Astrocyte of the spinal cord (primary cell): ENCODE data around the gene RHBDF2.

Experiments
- DNase-seq: peaks from one replicate; pipeline ENCODE4 v3.0.0; 2011; ENCODE audit warnings: low read depth, low spot score
- H3K4me3 ChIP-seq: 2 replicates; pipeline ENCODE4 v1.5.1; 2011; ENCODE audit warnings: low read depth, mild to moderate bottlenecking, low read length, moderate library complexity
- in situ Hi-C: cut with HindIII; loops from 2 replicates; pipeline ENCODE4 v1.10.0; 2017; ENCODE audit warnings: low sequenced_read_pairs
- TF ChIP-seq, protein P1 (sequence below): IDR thresholded peaks from 2 replicates; pipeline ENCODE4 v1.5.1; 2012; ENCODE audit warnings: low read depth, mild to moderate bottlenecking, low read length, inconsistent platforms

Gene RHBDF2

DNA sequence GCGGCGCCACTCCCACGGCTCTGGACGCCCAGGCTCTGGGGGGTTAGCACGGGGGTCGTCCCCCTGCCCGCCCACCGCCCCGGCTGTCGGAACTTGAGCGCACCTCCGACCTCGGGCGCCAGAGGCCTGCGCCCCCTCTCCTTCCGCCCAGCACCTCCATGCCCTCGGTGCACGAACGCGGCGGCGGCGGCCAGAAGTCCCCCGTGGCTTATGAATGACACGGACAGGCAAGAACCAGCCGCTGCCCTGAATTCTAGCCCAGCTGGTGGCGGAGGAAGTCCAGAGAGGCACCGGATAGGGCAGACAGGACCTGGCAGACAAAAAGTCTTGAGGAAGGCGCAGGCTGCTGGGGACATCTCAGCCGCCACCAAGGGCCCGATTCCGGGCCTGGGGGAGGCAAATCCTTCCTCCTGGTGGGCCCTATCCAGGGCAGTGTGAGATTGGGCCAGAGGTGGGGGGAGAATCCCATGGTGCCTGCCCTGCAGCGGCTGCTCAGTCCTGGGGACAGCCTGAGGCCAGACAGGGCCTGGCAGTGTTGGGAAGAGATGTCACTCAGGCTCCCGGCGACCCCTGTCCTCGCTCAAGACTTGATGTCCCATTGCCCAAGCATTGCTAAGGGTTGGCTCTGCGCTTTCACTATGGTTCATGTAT is 37.2 kb upstream of the RHBDF2 start:
- TF ChIP-seq, protein P1, sequence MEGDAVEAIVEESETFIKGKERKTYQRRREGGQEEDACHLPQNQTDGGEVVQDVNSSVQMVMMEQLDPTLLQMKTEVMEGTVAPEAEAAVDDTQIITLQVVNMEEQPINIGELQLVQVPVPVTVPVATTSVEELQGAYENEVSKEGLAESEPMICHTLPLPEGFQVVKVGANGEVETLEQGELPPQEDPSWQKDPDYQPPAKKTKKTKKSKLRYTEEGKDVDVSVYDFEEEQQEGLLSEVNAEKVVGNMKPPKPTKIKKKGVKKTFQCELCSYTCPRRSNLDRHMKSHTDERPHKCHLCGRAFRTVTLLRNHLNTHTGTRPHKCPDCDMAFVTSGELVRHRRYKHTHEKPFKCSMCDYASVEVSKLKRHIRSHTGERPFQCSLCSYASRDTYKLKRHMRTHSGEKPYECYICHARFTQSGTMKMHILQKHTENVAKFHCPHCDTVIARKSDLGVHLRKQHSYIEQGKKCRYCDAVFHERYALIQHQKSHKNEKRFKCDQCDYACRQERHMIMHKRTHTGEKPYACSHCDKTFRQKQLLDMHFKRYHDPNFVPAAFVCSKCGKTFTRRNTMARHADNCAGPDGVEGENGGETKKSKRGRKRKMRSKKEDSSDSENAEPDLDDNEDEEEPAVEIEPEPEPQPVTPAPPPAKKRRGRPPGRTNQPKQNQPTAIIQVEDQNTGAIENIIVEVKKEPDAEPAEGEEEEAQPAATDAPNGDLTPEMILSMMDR, result no peak
- no peak overlapping the region for H3K4me3 ChIP-seq
- in situ Hi-C loops, result no loop called here
- no peak for DNase-seq

DNA sequence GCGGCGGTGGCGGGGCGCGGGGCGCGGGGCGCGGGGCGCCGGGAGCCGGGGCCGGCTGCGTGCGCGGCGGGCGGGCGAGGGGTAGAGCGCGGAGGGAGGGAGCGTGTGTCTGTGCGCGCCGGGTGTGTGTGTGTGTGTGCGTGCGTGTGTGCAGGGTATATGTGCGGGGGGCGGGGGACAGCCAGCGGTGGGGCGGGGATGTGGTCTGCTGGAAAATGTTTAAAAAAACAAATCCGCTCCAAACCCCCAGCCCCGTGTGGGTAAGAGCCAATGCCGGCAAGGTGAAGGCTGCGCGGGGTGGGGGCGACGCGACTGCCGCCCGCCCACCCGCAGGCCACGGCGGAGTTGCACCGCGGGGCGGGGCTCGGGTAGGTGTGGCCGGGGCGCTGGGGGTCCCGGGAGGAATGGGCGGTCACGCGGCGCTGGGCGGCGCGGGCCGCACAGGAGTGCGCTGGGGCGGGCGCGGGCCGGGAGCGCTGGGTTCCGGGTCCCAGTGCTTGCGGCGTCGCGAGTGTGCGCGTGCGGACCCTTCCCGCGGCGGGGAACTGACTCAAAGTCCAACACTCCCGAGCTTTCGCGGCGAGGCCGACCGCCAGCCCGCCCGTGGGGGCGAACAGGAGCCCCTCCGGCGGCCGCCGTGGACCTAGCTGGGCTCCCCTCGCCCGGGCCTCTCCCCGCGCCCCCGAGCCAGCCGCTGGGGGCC is 36.5 kb upstream of the RHBDF2 start, which contains the start of gene CYGB:
Gene CYGB, minus strand, starts transcription at position 132 of the 703 bp plus-strand sequence. CDS start 167 bp downstream, outside the sequence.
- DNase-seq, result no peak
- H3K4me3 ChIP-seq, result peak within 1 kb of the TSS; percentile 28
- in situ Hi-C loops, result no loop called here
- TF ChIP-seq, protein P1, result no peak

DNA sequence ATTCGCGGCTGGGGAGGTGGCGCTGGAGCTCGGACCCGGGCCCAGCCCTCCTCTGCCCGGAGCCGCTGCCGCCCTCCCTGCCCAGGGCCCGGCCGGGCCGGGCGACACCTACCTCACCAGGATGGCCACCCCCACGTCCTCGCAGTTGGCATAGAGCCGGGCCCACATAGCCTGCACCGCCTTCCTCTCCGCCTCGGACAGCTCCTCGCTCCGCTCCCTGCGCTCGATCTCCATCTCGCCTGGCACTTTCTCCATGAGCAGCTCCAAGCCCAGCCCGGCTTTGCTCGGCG is 36.0 kb upstream of the RHBDF2 start:
- in situ Hi-C loops, result no loop called here
- TF ChIP-seq, protein P1, result no peak
- peak overlapping the region; percentile 28 for H3K4me3 ChIP-seq
- DNase-seq, result no peak

DNA sequence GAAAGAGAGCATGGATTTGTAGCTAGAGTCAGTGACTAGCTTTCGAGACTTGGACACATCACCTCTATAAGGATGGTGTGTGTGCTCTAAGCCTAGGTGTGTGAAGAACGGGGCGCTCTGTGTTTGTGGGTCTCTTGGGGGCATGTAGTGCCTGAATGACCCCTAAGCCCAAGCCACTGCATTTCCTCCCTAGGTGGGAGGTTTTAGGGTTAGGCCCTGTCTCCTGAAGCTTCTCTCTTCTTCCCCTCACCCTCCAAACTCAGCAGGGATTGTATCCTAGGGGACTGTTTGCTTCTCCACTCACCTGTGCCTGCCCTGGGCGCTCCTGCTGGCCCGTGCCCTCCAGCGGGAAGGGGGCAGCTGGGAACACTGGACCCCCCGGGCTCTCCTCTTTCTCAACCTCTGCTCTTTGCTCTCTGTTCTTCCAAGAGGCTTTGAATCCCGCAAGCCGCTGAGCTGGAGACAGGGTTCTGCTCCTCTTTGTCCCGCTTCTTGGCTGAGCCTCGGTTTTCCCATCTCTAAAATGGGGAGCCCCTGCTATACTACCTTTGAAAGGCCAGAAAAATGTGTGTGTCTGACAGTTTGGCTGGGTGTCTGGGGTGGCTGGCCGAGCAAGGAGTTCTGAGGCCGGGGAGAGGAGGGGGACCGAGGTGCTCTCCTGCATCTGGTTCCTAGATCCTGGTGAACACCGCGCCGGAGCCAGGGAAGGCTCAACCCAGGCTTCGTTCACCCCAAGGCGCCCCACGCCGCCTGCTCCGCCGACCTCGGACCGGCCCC is 35.5 kb upstream of the RHBDF2 start:
- DNase-seq, result no peak
- TF ChIP-seq, protein P1, result no peak
- in situ Hi-C loops, result no loop called here
- no peak overlapping the region for H3K4me3 ChIP-seq

DNA sequence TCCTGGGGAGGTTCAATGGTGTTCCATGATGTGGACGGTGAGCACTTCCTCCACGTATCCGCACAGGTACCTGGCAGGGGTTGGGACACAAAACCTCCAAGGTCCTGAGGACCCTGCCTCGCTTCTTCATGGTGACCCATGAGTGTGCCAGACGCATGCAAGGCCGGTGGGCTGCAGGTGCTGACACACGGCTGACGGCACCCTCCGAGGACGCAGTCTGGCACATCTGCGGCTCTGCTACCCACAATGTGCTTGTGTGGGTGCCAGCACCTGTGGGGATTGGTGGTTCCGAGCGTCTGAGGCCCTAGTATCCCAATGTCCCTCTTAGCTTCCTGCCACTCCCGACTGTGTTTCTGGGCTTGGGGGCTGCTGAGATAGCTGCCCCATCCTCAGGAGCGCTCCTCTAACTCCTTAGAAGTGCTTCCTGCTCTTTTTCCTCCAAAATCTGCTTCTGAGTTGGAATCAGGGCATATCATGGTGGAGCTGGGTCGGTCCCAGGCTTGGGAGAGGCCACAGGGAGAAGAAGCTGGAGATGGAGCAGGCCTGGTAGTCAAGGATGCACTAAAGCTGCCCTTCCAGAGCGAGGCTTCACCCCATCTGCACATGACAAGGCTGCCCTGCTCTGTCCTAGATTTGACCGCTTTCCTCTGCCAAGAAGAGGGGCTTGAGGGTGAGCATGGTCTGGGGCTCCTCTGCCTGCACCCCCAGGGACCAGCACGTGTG is 34.7 kb upstream of the RHBDF2 start:
- H3K4me3 ChIP-seq, result no peak overlapping the region
- in situ Hi-C loops, result no loop called here
- TF ChIP-seq, protein P1, result no peak
- DNase-seq, result no peak
